Activated CD4-positive, alpha-beta T cell treated with anti-CD3 and anti-CD28 coated beads, Interleukin-2, Interleukin-4, amounts not matched to agents 100 ng/mL and 50 ng/mL, durations not matched to agents 16 hours and 8 hours (primary cell): Measurements from ENCODE around the gene ABHD17A.

Experiments
- DNase-seq: peaks from one replicate; pipeline ENCODE4 v3.0.0-alpha.2; 2020; ENCODE audit warnings: low spot score

ABHD17A gene

GRCh38 chr19:1852581-1853128, 32.6 kb downstream of the ABHD17A start:
- no peak for DNase-seq

- no peak for DNase-seq
Measured at GRCh38 chr19:1851654-1852580, 33.4 kb downstream of the ABHD17A start.

- DNase-seq: no peak
Measured at GRCh38 chr19:1850809-1851653, 34.3 kb downstream of the ABHD17A start.

DNA sequence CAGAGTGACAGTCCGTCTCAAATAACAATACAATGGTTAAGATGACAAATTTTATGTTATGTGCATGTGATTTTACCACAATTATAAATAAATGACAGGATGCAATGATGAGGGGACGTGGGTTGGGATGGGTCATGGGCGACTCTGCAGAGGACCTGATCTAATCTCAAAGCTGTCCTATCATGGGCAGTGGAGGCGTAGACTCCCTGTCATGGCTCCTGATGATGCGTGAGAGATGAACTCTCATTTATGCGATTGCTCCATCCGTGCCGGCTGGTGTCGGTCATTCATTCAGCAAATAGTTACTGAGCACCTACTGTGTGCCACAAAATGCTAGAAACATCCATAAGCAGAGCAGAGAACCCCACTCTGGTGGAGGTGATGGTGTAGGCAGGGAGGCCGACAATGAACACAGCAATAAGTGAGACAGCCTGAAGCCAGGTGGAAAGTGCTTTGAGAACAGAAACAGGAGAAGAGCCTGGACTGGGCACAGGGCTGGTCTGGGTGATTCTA, 35.4 kb downstream of the ABHD17A start:
- no peak for DNase-seq

- DNase-seq: no peak
Measured at GRCh38 chr19:1849132-1849474, 36.2 kb downstream of the ABHD17A start.

DNA sequence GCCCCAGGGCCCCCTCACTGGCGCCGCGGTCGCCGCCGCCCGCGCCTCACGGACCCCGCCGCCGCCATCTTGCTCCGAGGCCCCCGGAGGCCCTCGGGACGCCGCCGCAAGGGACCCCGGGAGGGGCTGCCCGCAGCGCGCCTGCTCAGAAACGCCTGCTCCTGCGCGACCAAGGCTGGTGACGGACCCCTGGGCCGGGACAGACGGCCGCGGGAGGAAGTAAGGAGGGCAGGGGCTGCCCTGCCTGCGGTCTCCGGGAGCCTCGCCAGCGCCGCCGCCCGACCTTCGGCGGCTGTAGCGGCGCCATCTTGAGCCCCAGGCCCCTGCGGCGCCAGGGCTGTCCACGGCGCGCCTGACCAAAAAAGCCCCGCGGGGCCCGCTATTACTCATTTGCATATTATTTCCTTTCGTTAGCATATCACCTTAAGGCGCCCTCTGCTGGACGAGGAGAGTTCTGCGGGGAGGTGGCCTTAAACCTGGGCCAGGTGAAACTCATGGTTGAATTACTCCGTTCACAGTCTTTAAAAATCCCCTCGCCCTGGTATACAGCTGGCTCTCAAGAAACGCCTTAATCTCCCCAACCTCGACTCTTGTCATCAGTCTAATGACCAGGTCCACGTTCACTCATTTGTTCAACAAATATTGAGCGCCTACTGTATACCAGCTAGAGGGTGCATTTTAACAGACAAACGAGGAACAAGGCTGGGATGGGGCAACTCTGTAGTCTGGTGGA, 36.7 kb downstream of the ABHD17A start, which contains the start of gene REXO1:
Gene REXO1 (minus strand): TSS at position 85 of the 733 bp plus-strand sequence. CDS start 125 bp downstream, outside the sequence.
- DNase-seq: peak; percentile 98

DNA sequence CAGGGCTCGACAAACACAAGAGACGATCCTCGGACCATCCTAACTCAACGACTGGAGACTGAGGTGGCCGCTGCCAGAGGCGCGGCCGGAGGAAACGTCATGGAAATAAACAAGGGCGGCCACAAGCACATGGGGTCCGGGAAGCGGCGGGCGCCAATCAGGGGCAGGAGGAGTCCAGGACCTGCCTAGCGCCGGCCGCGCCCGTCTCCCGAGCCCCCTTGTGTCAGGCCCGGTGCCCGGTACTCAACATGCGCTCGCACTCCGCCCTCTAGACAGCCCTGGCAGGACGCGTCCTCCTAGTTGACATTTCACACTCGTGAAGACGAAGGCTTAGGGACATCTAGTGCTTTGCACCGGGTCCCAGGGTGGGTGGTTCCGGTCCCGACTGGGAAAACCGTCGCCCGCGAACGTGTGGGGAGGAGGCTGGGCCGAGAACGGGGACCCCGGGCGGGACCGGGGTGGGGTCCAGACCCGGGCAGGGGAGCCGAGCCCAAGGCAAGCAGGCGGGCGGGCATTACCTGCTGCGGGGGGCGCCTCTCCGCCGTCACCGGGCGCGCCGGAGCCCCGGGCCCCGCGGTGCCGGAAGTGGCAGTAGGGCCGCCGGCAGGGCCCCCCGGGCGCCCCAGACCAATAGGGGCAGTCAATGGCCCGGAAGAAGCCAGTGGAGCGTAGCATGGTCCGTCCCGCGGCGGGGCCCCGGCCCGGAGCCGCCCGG, 37.5 kb downstream of the ABHD17A start:
- DNase-seq: peak; percentile 27

DNA sequence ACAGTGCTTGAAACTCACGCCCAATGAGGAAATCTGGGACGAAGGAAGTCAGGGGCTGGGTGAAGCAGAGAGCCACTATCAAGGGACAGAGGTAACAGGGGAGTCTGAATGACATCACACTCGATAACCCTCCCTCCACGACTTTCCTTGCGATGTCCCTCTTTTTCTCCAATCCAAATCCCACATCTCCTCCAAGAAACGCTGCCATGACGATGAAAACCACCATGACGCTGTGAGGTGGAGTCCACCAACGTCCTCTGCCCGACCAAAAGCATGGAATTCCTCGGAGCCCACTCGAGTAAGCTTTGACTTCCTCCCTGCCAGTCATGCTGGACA, 38.0 kb downstream of the ABHD17A start:
- no peak for DNase-seq

GRCh38 chr19:1846517-1847204, 38.6 kb downstream of the ABHD17A start:
- no peak for DNase-seq

- DNase-seq: no peak
Measured at GRCh38 chr19:1845642-1846041, 39.7 kb downstream of the ABHD17A start.

GRCh38 chr19:1845125-1845515, 40.2 kb downstream of the ABHD17A start:
- no peak for DNase-seq

GRCh38 chr19:1844513-1845124, 40.7 kb downstream of the ABHD17A start:
- DNase-seq: no peak

- DNase-seq: no peak
Measured at GRCh38 chr19:1843646-1844394, 41.5 kb downstream of the ABHD17A start.

GRCh38 chr19:1843116-1843515, 42.2 kb downstream of the ABHD17A start:
- DNase-seq: no peak

DNA sequence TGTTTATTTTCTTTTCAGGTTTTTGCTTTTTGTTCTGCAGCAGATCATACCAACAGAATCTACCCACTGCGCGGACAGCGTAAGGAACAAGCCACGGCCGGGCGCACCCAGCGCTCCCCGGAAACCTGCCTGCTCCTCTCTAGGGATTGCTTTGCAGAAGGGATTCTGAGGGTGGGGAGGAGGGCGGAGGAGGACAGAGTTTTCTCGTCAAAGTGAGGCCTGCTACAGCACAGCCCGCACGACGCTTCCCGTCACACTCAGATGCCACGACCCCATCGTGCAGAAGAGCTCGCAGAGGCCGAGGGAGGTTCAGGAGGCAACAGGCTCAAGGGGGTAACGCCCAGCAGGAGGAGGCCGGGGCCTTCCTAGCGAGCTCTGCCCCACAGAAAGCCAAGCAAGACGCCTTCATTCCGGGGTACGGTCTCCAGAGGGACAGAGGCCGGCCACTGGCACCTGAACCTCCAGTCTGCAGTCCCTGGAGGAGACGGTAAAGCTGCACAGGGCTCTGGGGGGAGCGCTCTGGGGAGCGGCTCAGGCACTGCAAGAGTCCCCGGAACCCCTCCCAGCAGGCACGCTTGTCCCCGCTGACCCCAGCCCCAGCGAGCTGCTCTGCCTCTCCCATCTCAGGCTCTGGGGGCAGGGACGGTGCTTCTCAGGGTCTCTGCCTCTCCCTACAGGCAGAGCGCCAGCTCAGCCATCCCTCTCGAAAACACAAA, 43.9 kb downstream of the ABHD17A start:
- no peak for DNase-seq

DNA sequence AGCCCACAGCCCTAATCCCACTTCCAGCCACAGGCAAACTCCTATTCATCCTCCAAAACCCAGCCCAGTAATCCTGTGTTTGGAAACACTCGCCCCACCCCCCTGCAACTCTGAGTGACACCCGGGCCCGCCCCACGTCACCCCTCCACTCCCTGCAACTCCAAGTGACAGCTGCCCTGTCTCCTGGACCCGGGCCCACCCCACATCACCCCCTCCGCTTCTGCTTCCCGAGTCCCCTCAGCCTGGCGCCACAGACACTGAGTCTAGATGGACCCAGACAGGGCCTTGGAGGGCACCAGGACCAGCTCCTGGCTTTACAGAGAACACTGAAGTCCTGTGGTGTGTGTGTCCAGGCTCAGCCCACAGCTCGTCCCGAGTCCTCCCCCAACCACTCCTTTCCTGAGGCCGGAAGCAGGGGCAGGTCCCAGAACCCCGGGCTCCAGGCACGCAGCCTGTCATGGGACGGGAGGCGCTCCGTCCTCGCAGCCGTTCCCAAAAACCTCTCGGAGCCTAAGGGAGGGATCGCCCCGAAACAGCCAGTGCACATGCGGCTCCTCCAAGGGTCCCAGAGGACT, 44.7 kb downstream of the ABHD17A start:
- no peak for DNase-seq

GRCh38 chr19:1839658-1840540, 45.4 kb downstream of the ABHD17A start:
- no peak for DNase-seq
